Stimulated activated CD8-positive, alpha-beta memory T cell treated with anti-CD3 and anti-CD28 coated beads, Interleukin-2, amount 100 ng/mL, for 48 hours (primary cell): Measurements from ENCODE around the gene NDUFB7.
"Not testable (repeated sequence)": the region's sequence is repeated elsewhere in the genome, so short reads cannot be mapped to it uniquely, and the experiment has no call there.

Experiments used
- DNase-seq, 2 donors: peaks; one replicate each; pipeline ENCODE4 v3.0.0-alpha.2; 2020; ENCODE audit warnings: low read depth in 2 of 2

The NDUFB7 gene

GRCh38 chr19:14553042-14553938 lies 18.6 kb downstream of the NDUFB7 start:
- no peak for DNase-seq

DNA sequence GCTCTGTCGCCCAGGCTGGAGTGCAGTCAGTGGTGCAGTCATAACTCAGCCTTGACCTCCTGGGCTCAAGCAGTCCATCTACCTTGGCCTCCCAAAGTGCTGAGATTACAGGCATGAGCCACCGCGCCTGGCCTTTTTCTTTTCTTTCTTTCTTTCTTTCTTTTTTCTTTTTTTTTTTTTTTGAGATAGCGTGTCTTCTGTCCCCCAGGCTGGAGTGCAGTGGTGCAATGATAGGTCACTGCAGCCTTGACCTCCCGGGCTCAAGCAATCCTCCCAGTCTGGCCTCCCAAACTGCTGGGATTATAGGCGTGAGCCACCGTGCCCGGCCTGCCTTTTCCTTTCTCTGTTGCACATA lies 19.9 kb downstream of the NDUFB7 start:
- not testable (repeated sequence) for DNase-seq

- DNase-seq = peak; percentile 45 to 59
These were observed 20.5 kb downstream of the NDUFB7 start for GRCh38 chr19:14551134-14552005.

DNA sequence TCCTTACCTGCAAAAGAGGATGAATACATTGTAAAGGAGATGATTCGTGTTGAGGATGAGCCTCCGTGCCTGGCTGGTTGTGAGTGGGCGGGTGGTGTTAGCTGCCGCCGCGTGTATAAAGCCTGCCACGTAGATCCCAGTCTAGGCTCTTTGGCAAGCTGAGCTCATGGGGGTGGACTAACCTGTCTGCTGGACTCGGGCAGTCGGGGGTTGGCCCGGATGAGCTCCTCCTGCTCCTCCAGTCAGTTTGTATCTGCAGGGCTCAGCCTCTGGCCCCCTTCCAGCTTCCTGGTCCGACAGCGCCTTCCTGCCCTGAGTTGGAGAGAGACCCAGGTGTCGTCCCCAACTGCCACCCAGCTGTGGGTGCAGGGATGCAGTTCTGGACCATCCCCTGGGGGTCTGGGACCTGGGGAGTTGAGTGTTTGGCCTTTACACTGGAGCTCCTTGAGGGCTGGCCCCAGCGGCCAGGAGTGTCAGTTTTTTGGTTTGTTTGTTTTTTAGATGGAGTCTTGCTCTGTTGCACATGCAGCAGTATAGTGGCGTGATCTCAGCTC lies 21.6 kb downstream of the NDUFB7 start:
- DNase-seq = no peak

GRCh38 chr19:14545716-14546082 lies 26.2 kb downstream of the NDUFB7 start:
- no peak for DNase-seq

- DNase-seq = no peak
These were observed 26.7 kb downstream of the NDUFB7 start for GRCh38 chr19:14544977-14545715.

- DNase-seq = no peak
These were observed 27.8 kb downstream of the NDUFB7 start for GRCh38 chr19:14544047-14544446.

DNA sequence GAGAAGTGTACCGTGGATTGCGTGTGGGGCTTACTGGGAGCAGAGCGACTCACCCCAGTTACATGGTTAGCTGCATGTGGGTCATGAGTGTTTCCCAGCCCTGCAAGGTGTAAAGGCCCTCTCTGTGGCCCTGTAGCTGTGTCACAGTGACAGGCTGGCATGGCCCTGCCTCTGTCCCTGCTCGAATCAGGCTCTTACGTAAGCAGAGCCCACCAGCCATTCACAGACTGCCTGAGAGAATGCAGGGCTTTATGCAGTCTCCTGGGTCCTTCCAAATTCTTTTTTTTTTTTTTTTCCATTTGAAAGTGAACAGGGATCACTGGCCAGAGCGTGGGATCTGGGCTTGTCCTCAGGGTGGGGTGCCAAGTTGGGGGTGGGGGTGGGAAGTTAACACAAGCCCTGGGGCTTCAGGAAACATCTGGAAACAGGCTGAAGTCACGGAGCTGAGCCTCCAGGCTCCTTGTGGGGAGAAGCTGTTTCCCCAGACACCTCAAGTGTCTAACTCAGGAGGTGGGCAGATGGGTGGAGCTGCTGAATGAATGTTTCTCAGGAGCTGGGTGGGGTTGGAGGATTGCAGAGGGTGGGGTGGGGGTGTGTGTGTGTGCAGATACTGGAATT lies 29.0 kb downstream of the NDUFB7 start:
- DNase-seq = no peak

DNA sequence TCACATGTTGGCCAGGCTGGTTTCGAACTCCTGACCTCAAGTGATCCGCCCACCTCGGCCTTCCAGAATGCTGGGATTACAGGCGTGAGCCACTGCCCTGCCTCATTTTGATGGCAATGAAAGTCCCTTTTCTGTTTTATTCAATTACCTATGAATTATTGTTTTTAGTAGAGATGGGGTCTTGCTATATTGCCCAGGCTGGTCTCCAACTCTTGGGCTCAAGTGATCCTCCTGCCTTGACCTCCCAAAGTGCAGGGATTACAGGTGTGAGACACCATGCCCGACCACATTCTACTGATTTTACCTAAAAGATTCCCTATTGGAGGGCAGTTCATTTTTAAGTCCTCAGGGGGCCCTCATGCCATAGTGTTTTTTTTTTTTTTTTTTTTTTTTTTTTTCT lies 29.9 kb downstream of the NDUFB7 start:
- DNase-seq = not testable (repeated sequence)

DNA sequence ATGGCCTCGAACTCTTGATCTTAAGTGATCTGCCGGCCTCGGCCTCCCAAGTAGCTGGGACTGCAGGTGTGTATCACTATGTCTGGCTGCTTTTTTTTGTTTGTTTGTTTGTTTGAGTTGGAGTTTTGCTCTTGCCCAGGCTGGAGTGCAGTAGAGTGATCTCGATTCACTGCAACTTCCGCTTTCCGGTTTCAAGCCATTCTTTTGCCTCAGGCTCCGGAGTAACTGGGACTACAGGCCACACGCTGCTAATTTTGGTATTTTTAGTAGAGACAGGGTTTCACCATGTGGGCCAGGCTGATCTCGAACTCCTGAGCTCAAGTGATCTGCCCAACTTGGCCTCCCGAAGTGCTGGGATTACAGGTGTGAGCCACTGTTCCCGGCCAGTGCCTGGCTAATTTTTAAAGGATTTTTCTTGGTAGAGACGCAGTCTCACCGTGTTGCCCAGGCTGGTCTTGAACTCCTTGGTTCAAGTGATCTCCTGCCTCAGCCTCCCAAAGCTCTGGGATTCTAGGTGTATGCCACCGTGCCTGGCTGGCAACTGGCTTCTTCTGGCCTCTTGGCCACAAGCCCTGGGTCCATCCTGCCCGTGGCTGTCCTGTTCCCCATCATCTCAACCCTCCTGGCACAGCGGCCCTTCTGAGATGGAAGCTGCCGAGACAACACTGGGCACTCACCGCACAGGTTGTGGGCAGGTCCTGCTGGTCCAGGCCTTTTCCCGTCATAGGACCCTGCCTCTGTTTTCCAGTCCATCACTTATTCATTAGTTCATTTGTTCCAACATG lies 30.9 kb downstream of the NDUFB7 start:
- DNase-seq = no peak

GRCh38 chr19:14536926-14537692 lies 34.8 kb downstream of the NDUFB7 start:
- DNase-seq = peak; percentile 27 to 40

DNA sequence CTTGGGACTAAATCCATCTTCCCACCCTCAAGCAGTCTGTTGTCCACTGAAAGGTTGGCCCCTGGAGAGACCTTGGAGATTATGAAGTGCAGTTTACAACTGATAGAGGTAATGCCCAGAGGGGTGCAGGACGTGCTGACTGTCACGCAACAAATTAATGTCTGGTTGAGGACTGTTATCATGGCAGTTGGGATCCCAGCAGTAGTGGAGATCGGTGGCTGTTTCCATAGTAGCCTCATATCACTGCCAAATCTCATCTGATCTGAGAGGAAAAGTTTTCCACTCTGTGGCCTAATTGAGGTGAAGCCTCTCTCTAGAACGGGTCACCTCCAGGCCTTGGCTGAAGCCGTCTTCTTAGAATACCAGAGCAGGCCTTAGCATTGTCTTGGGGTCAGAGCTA lies 38.4 kb downstream of the NDUFB7 start:
- DNase-seq = no peak

DNA sequence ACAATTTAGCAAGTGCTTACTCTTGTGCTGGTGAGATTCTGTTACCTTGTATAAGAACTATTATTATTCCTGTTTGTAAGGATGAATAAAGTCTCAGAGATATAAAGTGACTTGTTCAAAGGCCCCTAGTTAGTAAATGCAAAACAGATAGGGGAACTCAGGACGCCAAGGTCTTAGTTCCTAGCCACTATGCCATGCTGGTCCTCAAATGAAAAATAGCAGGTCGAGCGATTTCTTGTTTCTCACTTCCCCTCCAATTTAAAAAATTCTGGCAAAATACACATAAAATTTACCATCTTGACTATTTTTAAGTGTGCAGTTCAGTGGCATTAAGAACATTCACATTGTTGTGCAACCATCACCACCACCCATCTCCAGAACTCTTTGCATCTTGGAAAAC lies 41.4 kb downstream of the NDUFB7 start:
- no peak for DNase-seq

DNA sequence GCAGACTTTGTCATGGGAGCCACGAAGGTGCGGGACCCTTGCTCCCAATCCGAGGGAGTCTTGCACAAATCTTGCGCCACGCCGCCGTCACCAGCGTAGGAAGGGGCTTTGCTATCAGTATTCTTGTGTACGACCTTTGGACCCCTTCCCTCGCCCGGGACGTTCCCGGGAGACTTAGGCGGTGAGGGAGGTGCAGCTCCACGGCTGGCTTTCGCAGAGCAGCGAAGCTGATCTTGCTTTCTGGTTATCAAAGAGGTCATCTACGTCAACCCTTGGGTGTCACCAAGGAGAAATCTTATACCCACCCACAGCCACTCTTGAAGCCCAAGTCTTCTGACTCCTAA lies 41.9 kb downstream of the NDUFB7 start:
- DNase-seq = no peak

DNA sequence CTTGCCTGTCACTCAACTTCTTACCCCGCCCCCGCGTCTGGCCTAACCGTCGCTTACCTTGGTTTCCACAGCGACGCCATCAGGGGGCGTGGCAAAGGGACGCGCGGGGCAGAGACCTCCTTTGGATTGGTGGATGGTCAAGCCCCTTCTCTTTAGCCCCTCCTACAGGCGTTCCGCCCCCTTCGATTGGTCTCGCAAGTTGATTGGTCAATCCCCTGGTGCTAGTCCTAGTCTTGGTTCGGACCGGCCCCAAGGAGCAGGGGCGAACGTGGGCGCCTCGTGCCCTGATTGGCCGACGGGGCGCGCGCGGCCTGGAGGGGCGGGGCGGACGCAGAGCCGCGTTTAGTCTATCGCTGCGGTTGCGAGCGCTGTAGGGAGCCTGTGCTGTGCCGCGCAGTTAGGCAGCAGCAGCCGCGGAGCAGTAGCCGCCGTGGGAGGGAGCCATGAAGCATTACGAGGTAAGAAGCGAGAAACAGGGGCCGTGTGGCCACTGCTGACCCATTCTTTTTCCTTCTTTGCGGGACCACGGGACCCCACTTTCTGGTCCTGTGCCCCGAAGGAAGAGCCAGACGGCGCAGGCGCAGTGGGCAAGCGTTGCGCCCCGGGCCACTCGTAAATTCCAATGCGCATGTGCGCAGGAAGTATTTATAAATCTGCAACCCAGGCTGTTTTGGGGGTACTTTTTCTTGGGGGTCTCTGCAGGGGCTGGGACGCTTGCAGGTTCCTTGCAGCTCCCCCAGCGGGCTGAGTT lies 42.4 kb downstream of the NDUFB7 start, which contains the start of gene TECR:
Gene TECR (plus strand): TSS at position 341 of the 751 bp plus-strand sequence. CDS start 103 bp downstream, at position 444.
- DNase-seq = peak; percentile 100

- no peak for DNase-seq
These were observed 43.2 kb downstream of the NDUFB7 start for GRCh38 chr19:14528419-14529253.

DNA sequence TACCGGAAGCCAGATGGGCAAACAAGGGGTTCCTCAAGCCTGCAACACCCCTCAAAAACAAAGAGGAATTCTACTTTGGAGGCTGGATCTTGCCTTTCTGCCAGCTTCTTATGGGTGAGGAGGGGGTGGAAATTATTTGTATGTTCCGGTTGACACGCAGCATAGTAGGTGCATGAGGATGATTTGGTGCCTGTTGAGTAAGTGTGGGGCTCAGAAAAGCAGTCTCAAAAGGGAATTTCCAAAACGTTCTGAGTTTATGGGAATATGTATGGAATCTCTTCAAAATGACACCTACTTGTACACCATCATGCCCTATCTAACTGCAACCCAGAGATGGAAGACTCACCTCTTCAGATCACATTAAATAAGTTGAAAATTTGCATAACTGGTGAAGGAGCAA lies 45.4 kb downstream of the NDUFB7 start:
- no peak for DNase-seq

GRCh38 chr19:14525729-14526128 lies 46.1 kb downstream of the NDUFB7 start:
- DNase-seq = no peak
